ENCODE results near the gene SH2D3C. TPM values are rescaled to one million over a fixed set of nuclear protein-coding genes. Genes with fewer than 3 reads are reported as not detected.

Gene SH2D3C
- total and polyA plus RNA-seq, 2 of the 8 experiments (the other 6 are each of a cell fraction or from before 2014, with no cell fraction given): 6.4 to 8.1 TPM

DNA sequence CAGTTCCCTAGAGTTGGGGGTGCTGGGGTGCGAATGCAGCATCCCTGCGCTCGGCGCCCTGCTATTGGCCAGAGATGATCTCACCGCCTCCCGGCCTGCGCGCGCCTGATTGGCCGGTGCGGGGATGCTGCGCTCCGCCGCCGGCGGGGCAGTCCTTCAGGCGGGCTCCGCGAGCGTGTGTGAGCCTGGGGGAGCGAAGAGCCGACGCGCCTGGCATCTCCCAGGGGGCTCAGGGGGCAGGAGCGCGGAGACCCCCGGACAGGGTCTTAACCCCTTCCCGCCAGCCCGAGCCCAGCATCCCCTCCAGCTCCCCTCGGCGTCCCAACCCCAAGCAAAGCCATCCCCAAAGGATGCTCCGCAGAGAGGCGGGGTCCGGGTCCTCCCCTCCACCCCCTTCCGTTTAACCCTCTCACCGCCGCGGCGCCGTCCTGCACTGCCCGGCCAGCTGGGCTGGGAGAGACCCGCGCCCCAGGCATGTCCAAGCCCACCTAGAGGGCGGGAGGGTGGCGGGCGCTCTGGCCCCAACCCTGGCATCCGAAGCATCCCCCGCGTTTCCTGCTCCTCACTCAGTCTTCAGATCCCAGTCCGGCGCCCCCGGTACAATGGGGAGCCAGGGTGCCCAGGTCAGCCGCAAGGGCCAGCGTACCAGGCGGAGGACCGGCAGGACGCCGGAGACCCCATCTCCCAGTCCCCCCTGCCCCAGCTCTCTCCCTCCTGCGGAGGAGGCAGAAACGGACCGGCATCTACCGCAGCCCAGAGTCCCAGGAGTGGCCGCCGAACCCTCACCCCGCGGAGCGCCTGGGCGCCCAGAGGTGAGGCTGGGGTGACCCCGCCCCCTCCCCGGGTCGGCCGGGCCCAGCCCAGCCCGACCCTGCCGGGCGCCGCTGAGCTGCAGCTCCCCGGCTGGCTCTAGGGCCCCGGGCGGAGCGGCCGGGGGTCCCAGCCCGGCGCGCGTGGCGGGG is 24.1 kb downstream of the SH2D3C start:
- Histone ChIP-seq H2BK120ac (replicated peaks; ENCODE audit: low read depth, low read length) (no peak overlapping the region), H3K79me2 (ENCODE audit: control insufficient read depth in 1 of 2, insufficient read depth in 2 of 2, low read length in 2 of 2) (no peaks in the 10 kb centered on the region), H3K27me3 (replicated peaks in 1 of 4; ENCODE audit: control insufficient read depth in 3 of 4, extremely low read depth in 1 of 4, insufficient read depth in 3 of 4, low read length in 3 of 4) (peaks cover 0 to 16% (median 8%) of the 10 kb centered on the region in 4 experiments; a peak in 6 of 7 replicates), H3K27ac (ENCODE audit: low read depth, low read length) (no peak overlapping the region; the same call in 1 of the 2 replicates), H3K14ac (ENCODE audit: insufficient read length) (no peak overlapping the region), H4K91ac (replicated peaks; ENCODE audit: insufficient read length, low read length) (no peak overlapping the region), H2AK5ac (ENCODE audit: low read depth, low read length) (no peak overlapping the region), H2BK15ac (ENCODE audit: low read length) (no peak overlapping the region), H3K36me3 (ENCODE audit: control insufficient read depth in 2 of 4, insufficient read depth in 4 of 4, low read length in 3 of 4) (no peaks in the 10 kb centered on the region), H3K23me2 (ENCODE audit: low read depth, low read length) (peaks cover 13% of the 10 kb centered on the region; the same call in 1 of the 2 replicates), H2BK12ac (ENCODE audit: low read depth, low read length) (no peak overlapping the region), H3K18ac (ENCODE audit: extremely low read depth, low read length) (no peak overlapping the region), H2AFZ (ENCODE audit: low read length) (peak overlapping the region; percentile 51; the same call in 1 of the 2 replicates), H3K4me1 (replicated peaks in 1 of 4; ENCODE audit: control insufficient read depth in 3 of 4, insufficient read depth in 4 of 4, low read length in 3 of 4) (peaks cover 0 to 4% (median 1%) of the 10 kb centered on the region in 4 experiments; a peak in 4 of 7 replicates), H2BK5ac (ENCODE audit: low read depth, low read length) (no peak overlapping the region), H3K23ac (ENCODE audit: insufficient read length) (no peak overlapping the region), H4K20me1 (replicated peaks in 1 of 2; ENCODE audit: control insufficient read depth in 1 of 2, insufficient read depth in 2 of 2, low read length in 2 of 2) (peaks cover 5 to 21% of the 10 kb centered on the region in 2 experiments), H3K4ac (replicated peaks; ENCODE audit: insufficient read length, low read depth, low read length) (no peak overlapping the region), H3K9ac (replicated peaks in 1 of 4; ENCODE audit: extremely low read depth in 1 of 4, low read depth in 3 of 4, low read length in 3 of 4) (peak overlapping the region in 3 of 4 experiments; percentile 38 to 69 (median 59); a peak in 3 of 7 replicates), H2BK20ac (ENCODE audit: low read length) (no peak overlapping the region), H3K9me3 (ENCODE audit: insufficient read depth in 2 of 2, low read depth in 1 of 2, low read length in 1 of 2) (no peaks in the 10 kb centered on the region), H3K4me2 (ENCODE audit: insufficient read depth in 1 of 2, low read depth in 2 of 2, low read length in 2 of 2) (peak overlapping the region; percentile 80 to 98), H3K79me1 (ENCODE audit: low read depth, low read length) (no peaks in the 10 kb centered on the region), H3K56ac (replicated peaks; ENCODE audit: insufficient read length, low read depth, low read length) (no peak overlapping the region), H3K4me3 (ENCODE audit: extremely low read depth in 1 of 4, insufficient read depth in 2 of 4, low read depth in 3 of 4, low read length in 4 of 4) (peak overlapping the region; percentile 59 to 96 (median 76)), H4K5ac (ENCODE audit: insufficient read length, low read depth, low read length) (no peak overlapping the region), H4K8ac (ENCODE audit: extremely low read depth, insufficient read depth, low read length) (no peak overlapping the region; the same call in 1 of the 2 replicates)
- WGBS, 2 experiments (ENCODE audit: extremely low coverage in 1 of 2, insufficient coverage in 1 of 2, insufficient read length in 1 of 2, insufficient replicate concordance in 2 of 2, low coverage in 1 of 2, low lambda C conversion rate in 2 of 2, missing lambda C conversion rate in 1 of 2): 2% methylated on average over 46 of the region's 86 CpGs; no CpG with 5 or more reads in 1 of the 2 experiments
- FAIRE-seq (no peak), DNase-seq (ENCODE audit: low read depth in 1 of 2, low spot score in 2 of 2) (peak in 1 of 2 experiments; percentile 90)
- CTCF ChIA-PET (ENCODE audit: partially characterized antibody): interaction anchor here (1.4 to 3.5 kb wide), 5 partner anchors 9 to 30 kb away, joined by 3 to 18 read pairs (median 6); partner anchors contain the start of gene SH2D3C
- POLR2A ChIA-PET (ENCODE audit: partially characterized antibody): interaction anchor here (0.7 to 2.4 kb wide), 9 partner anchors 10 to 49 kb away, joined by 3 to 12 read pairs (median 4); partner anchors contain the start of gene CDK9
- TF ChIP-seq MAX (IDR thresholded peaks at IDR 0.05) (peak; percentile 24; the same call in 1 of the 2 replicates), RAD21 (IDR thresholded peaks at IDR 0.05 in 1 of 2, conservative IDR thresholded peaks at IDR 0.05 in 1 of 2; ENCODE audit: low read depth in 2 of 2, low read length in 2 of 2) (no peak), TAF7 (optimal IDR thresholded peaks at IDR 0.05; ENCODE audit: borderline replicate concordance, low read depth, low read length) (peak; percentile 42), CBX5 (IDR thresholded peaks at IDR 0.05; ENCODE audit: low read depth, low read length) (no peak), RBBP5 (IDR thresholded peaks at IDR 0.05; ENCODE audit: borderline replicate concordance, low read depth, low read length) (peak; percentile 47; the same call in 1 of the 2 replicates), ZNF274 (IDR thresholded peaks at IDR 0.05; ENCODE audit: borderline replicate concordance, extremely low read depth, low read length) (no peak)
- TF ChIP-seq, protein P1, sequence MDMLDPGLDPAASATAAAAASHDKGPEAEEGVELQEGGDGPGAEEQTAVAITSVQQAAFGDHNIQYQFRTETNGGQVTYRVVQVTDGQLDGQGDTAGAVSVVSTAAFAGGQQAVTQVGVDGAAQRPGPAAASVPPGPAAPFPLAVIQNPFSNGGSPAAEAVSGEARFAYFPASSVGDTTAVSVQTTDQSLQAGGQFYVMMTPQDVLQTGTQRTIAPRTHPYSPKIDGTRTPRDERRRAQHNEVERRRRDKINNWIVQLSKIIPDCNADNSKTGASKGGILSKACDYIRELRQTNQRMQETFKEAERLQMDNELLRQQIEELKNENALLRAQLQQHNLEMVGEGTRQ (IDR thresholded peaks at IDR 0.05; ENCODE audit: low read length): no peak
